Left lung (tissue), 10 donors: ENCODE measurements around the gene CCT3. TPM values are rescaled to one million over a fixed set of nuclear protein-coding genes. Genes with fewer than 3 reads are reported as not detected.
A peak's percentile ranks its signal among the peaks of the same experiment; 100 is the strongest.
"Not testable (repeated sequence)": the region's sequence is repeated elsewhere in the genome, so short reads cannot be mapped to it uniquely, and the experiment has no call there.

Experiments used
- ATAC-seq: fragments of 200-7000 bp; cut with Tn5 transposase; one replicate; pipeline ENCODE4 v1.9.1; 2020; ENCODE audit warnings: moderate library complexity
- DNase-seq, 4 donors: peaks; one replicate each; pipeline ENCODE4 v3.0.0-alpha.2; 2013 to 2020
- H3K27ac ChIP-seq, 2 donors: fragments of 200-600 bp; sonication (generic) in 1 of 2; one replicate each; pipeline versions ENCODE4 v1.5.0 to v1.8.0; 2020 to 2021
- H3K27me3 ChIP-seq, 2 donors: fragments of 200-600 bp; sonication (generic) in 1 of 2; one replicate each; pipeline versions ENCODE4 v1.5.0 to v1.8.0; 2020 to 2021
- H3K36me3 ChIP-seq, 2 donors: fragments of 200-600 bp; sonication (generic) in 1 of 2; one replicate each; pipeline versions ENCODE4 v1.5.0 to v1.8.0; 2020 to 2021
- H3K4me1 ChIP-seq, 2 donors: fragments of 200-600 bp; one replicate each; pipeline ENCODE4 v1.8.0; 2021
- H3K4me3 ChIP-seq, 2 donors: fragments of 200-600 bp; sonication (generic) in 1 of 2; one replicate each; pipeline versions ENCODE4 v1.5.0 to v1.8.0; 2020 to 2021; ENCODE audit warnings: mild to moderate bottlenecking in 1 of 2
- H3K9me3 ChIP-seq, 2 donors: fragments of 200-600 bp; sonication (generic) in 1 of 2; one replicate each; pipeline versions ENCODE4 v1.5.0 to v1.8.0; 2020 to 2021
- CTCF ChIP-seq, 2 donors: fragments of 200-600 bp; sonication (generic) in 1 of 2; IDR thresholded peaks; one replicate each; pipeline versions ENCODE4 v1.5.0 to v1.8.0; 2021; ENCODE audit warnings: antibody characterized with exemption in 2 of 2
- intact Hi-C, 2 donors: fragments of 100-400 bp; cut with DNase I; formaldehyde crosslinking; loops; one replicate each; pipeline versions ENCODE4 v1.11.2 to v1.14.2; 2022
- polyA plus RNA-seq, 6 donors: library from polyadenylated mRNA; unstranded; fragments of 120-200 nt; gene quantifications; one replicate each; pipeline ENCODE4 v1.2.1, GENCODE V29; 2013; ENCODE audit not compliant: insufficient read length in 6 of 6
- total RNA-seq, 2 donors: library from RNA; stranded (reverse); fragmentation: NEBNext Ultra II Directional; extraction: Animal tissue kit (Norgen Biotek cat#: 25700); gene quantifications; one replicate each; pipeline ENCODE4 v1.2.1, GENCODE V29; 2021
- donor health status: DM: no; HTN: yes; CAD: no.
- donor health status: DM: no; HTN: no; CAD: no.

Gene CCT3
- total and polyA plus RNA-seq, 8 donors = 166 to 318 (median 266) TPM

GRCh38 chr1:156346636-156347035, 8.5 kb upstream of the CCT3 start:
- H3K27ac ChIP-seq = no peak overlapping the region
- no peak overlapping the region for H3K4me3 ChIP-seq
- no peaks in the 10 kb centered on the region for H3K9me3 ChIP-seq

GRCh38 chr1:156346035-156346434, 7.9 kb upstream of the CCT3 start:
- DNase-seq, intact Hi-C loops, H3K4me1 ChIP-seq, ATAC-seq, H3K27me3 ChIP-seq, H3K4me3 ChIP-seq, H3K36me3 ChIP-seq, H3K9me3 ChIP-seq, H3K27ac ChIP-seq: not testable (repeated sequence)

More at GRCh38 chr1:156346636-156347035, 8.5 kb upstream of the CCT3 start:
- intact Hi-C loops = no loop called here
- Histone ChIP-seq H3K36me3 (no peaks in the 10 kb centered on the region), H3K4me1 (no peaks in the 10 kb centered on the region), H3K27me3 (peaks cover 0 to 7% of the 10 kb centered on the region in 2 donors)
- TF ChIP-seq CTCF (IDR thresholded peaks at IDR 0.05) = no peak
- ATAC-seq = no peak
- no peak for DNase-seq

GRCh38 chr1:156344409-156344808, 6.3 kb upstream of the CCT3 start:
- intact Hi-C loops = no loop called here
- Histone ChIP-seq H3K9me3 (no peaks in the 10 kb centered on the region), H3K4me3 (no peak overlapping the region), H3K36me3 (no peaks in the 10 kb centered on the region), H3K27me3 (peaks cover 0 to 7% of the 10 kb centered on the region in 2 donors), H3K27ac (no peak overlapping the region), H3K4me1 (no peaks in the 10 kb centered on the region)
- DNase-seq (no peak), ATAC-seq (no peak)
- no peak for TF ChIP-seq CTCF (IDR thresholded peaks at IDR 0.05)

GRCh38 chr1:156342166-156342955, 4.3 kb upstream of the CCT3 start:
- peaks cover 0 to 2% of the 10 kb centered on the region in 2 donors for H3K4me1 ChIP-seq
- intact Hi-C loops = no loop called here

GRCh38 chr1:156337888-156338179, 258 bp downstream of the CCT3 start:
- ATAC-seq (peak; percentile 2), DNase-seq (no peak)
- Histone ChIP-seq H3K36me3 (peaks cover 1 to 28% of the 10 kb centered on the region in 2 donors), H3K9me3 (no peaks in the 10 kb centered on the region), H3K4me3 (peak overlapping the region; percentile 78 to 92), H3K4me1 (peaks cover 12 to 20% of the 10 kb centered on the region in 2 donors), H3K27me3 (no peaks in the 10 kb centered on the region), H3K27ac (peak overlapping the region; percentile 86)
- TF ChIP-seq CTCF (IDR thresholded peaks at IDR 0.05) = no peak
- intact Hi-C loops = no loop called here

More at GRCh38 chr1:156342166-156342955, 4.3 kb upstream of the CCT3 start:
- no peak overlapping the region for H3K4me3 ChIP-seq
- no peaks in the 10 kb centered on the region for H3K36me3 ChIP-seq
- H3K27me3 ChIP-seq = peaks cover 0 to 3% of the 10 kb centered on the region in 2 donors
- H3K9me3 ChIP-seq = no peaks in the 10 kb centered on the region
- no peak overlapping the region for H3K27ac ChIP-seq
- no peak for DNase-seq
- no peak for TF ChIP-seq CTCF (IDR thresholded peaks at IDR 0.05)
- ATAC-seq = no peak
